Left lung (tissue), 10 donors: ENCODE measurements around the gene EEF1AKMT3. TPM values are rescaled to one million over a fixed set of nuclear protein-coding genes. Genes with fewer than 3 reads are reported as not detected.

Source experiments
- ATAC-seq: fragments of 200-7000 bp; cut with Tn5 transposase; one replicate; pipeline ENCODE4 v1.9.1; 2020; ENCODE audit warnings: moderate library complexity
- DNase-seq, 4 donors: peaks; one replicate each; pipeline ENCODE4 v3.0.0-alpha.2; 2013 to 2020
- H3K27ac ChIP-seq, 2 donors: fragments of 200-600 bp; sonication (generic) in 1 of 2; one replicate each; pipeline versions ENCODE4 v1.5.0 to v1.8.0; 2020 to 2021
- H3K27me3 ChIP-seq, 2 donors: fragments of 200-600 bp; sonication (generic) in 1 of 2; one replicate each; pipeline versions ENCODE4 v1.5.0 to v1.8.0; 2020 to 2021
- H3K36me3 ChIP-seq, 2 donors: fragments of 200-600 bp; sonication (generic) in 1 of 2; one replicate each; pipeline versions ENCODE4 v1.5.0 to v1.8.0; 2020 to 2021
- H3K4me1 ChIP-seq, 2 donors: fragments of 200-600 bp; one replicate each; pipeline ENCODE4 v1.8.0; 2021
- H3K4me3 ChIP-seq, 2 donors: fragments of 200-600 bp; sonication (generic) in 1 of 2; one replicate each; pipeline versions ENCODE4 v1.5.0 to v1.8.0; 2020 to 2021; ENCODE audit warnings: mild to moderate bottlenecking in 1 of 2
- H3K9me3 ChIP-seq, 2 donors: fragments of 200-600 bp; sonication (generic) in 1 of 2; one replicate each; pipeline versions ENCODE4 v1.5.0 to v1.8.0; 2020 to 2021
- CTCF ChIP-seq, 2 donors: fragments of 200-600 bp; sonication (generic) in 1 of 2; IDR thresholded peaks; one replicate each; pipeline versions ENCODE4 v1.5.0 to v1.8.0; 2021; ENCODE audit warnings: antibody characterized with exemption in 2 of 2
- intact Hi-C, 2 donors: fragments of 100-400 bp; cut with DNase I; formaldehyde crosslinking; loops; one replicate each; pipeline versions ENCODE4 v1.11.2 to v1.14.2; 2022
- polyA plus RNA-seq, 6 donors: library from polyadenylated mRNA; unstranded; fragments of 120-200 nt; gene quantifications; one replicate each; pipeline ENCODE4 v1.2.1, GENCODE V29; 2013; ENCODE audit not compliant: insufficient read length in 6 of 6
- total RNA-seq, 2 donors: library from RNA; stranded (reverse); fragmentation: NEBNext Ultra II Directional; extraction: Animal tissue kit (Norgen Biotek cat#: 25700); gene quantifications; one replicate each; pipeline ENCODE4 v1.2.1, GENCODE V29; 2021
- donor health status: DM: no; HTN: yes; CAD: no.
- donor health status: DM: no; HTN: no; CAD: no.

The EEF1AKMT3 gene
- total and polyA plus RNA-seq, 8 donors: 6.2 to 19.7 (median 16.6) TPM

- no peak for ATAC-seq
- Histone ChIP-seq H3K27ac (peak overlapping the region; percentile 44 to 69), H3K36me3 (peaks cover 25 to 95% of the 10 kb centered on the region in 2 donors), H3K27me3 (no peaks in the 10 kb centered on the region), H3K4me3 (no peak overlapping the region), H3K9me3 (no peaks in the 10 kb centered on the region), H3K4me1 (peaks cover 2 to 45% of the 10 kb centered on the region in 2 donors)
- no peak for TF ChIP-seq CTCF (IDR thresholded peaks at IDR 0.05)
- intact Hi-C loops: loop anchor here in 1 of 2 donors (10.0 kb wide), 1 partner anchor 72 kb away; no protein-coding TSS in a partner anchor
- no peak for DNase-seq
Measured at GRCh38 chr12:57822392-57823130, 50.1 kb downstream of the EEF1AKMT3 start.

GRCh38 chr12:57823131-57823907, 50.9 kb downstream of the EEF1AKMT3 start:
- no peak for DNase-seq
- H3K27ac ChIP-seq: peak overlapping the region; percentile 44 to 69
- intact Hi-C loops: loop anchor here in 1 of 2 donors (10.0 kb wide), 1 partner anchor 71 kb away; no protein-coding TSS in a partner anchor
- TF ChIP-seq CTCF (IDR thresholded peaks at IDR 0.05): no peak
- H3K36me3 ChIP-seq: peaks cover 26 to 100% of the 10 kb centered on the region in 2 donors
- no peaks in the 10 kb centered on the region for H3K27me3 ChIP-seq
- no peaks in the 10 kb centered on the region for H3K9me3 ChIP-seq
- no peak overlapping the region for H3K4me3 ChIP-seq
- no peak for ATAC-seq
- peaks cover 0 to 40% of the 10 kb centered on the region in 2 donors for H3K4me1 ChIP-seq

GRCh38 chr12:57823908-57824640, 51.7 kb downstream of the EEF1AKMT3 start:
- H3K27me3 ChIP-seq: no peaks in the 10 kb centered on the region
- no peaks in the 10 kb centered on the region for H3K9me3 ChIP-seq
- TF ChIP-seq CTCF (IDR thresholded peaks at IDR 0.05): no peak
- DNase-seq (no peak), ATAC-seq (no peak)
- intact Hi-C loops: loop anchor here in 1 of 2 donors (10.0 kb wide), 1 partner anchor 71 kb away; no protein-coding TSS in a partner anchor
- peaks cover 0 to 39% of the 10 kb centered on the region in 2 donors for H3K4me1 ChIP-seq
- H3K4me3 ChIP-seq: no peak overlapping the region
- peak overlapping the region; percentile 19 to 69 for H3K27ac ChIP-seq
- peaks cover 26 to 100% of the 10 kb centered on the region in 2 donors for H3K36me3 ChIP-seq

GRCh38 chr12:57825451-57825850, 53.0 kb downstream of the EEF1AKMT3 start:
- intact Hi-C loops: loop anchor here in 1 of 2 donors (10.0 kb wide), 1 partner anchor 69 kb away; no protein-coding TSS in a partner anchor
- Histone ChIP-seq H3K4me1 (peaks cover 12 to 43% of the 10 kb centered on the region in 2 donors), H3K9me3 (no peaks in the 10 kb centered on the region), H3K27ac (peak overlapping the region in 1 of 2 donors; percentile 55), H3K27me3 (no peaks in the 10 kb centered on the region), H3K36me3 (peaks cover 26 to 90% of the 10 kb centered on the region in 2 donors), H3K4me3 (no peak overlapping the region)
- DNase-seq: no peak
- ATAC-seq: no peak
- no peak for TF ChIP-seq CTCF (IDR thresholded peaks at IDR 0.05)
